ENCODE results near the gene GNB3.

DNA sequence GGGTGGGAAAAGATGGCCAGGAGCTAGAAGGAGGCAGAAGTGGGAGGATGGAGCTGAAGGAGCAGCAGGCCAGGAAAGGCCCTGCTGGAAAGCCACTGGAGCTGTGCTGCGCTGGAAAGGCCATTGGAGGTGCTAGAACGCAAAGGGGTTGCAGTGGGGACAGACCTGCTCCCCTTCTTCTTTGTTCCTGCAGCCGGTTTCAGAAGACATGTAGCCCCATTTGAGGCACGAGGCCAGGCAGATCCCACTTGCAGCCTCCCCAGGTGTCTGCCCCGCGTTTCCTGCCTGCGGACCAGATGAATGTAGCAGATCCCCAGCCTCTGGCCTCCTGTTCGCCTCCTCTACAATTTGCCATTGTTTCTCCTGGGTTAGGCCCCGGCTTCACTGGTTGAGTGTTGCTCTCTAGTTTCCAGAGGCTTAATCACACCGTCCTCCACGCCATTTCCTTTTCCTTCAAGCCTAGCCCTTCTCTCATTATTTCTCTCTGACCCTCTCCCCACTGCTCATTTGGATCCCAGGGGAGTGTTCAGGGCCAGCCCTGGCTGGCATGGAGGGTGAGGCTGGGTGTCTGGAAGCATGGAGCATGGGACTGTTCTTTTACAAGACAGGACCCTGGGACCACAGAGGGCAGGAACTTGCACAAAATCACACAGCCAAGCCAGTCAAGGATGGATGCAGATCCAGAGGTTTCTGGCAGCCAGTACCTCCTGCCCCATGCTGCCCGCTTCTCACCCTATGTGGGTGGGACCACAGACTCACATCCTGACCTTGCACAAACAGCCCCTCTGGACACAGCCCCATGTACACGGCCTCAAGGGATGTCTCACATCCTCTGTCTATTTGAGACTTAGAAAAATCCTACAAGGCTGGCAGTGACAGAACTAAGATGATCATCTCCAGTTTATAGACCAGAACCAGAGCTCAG lies 21.4 kb upstream of the GNB3 start:
- TF ChIP-seq CTCF (IDR thresholded peaks at IDR 0.05) (no peak), IRF1 (CRISPR knock-in tag; IDR thresholded peaks at IDR 0.05) (no peak), HMGA2 (CRISPR knock-in tag; IDR thresholded peaks at IDR 0.05) (no peak), GRHL2 (CRISPR knock-in tag; IDR thresholded peaks at IDR 0.05; ENCODE audit: insufficient replicate concordance, severe bottlenecking) (no peak), PRRX2 (CRISPR knock-in tag; IDR thresholded peaks at IDR 0.05) (no peak), E2F5 (CRISPR knock-in tag; IDR thresholded peaks at IDR 0.05) (no peak), NFYB (CRISPR knock-in tag; conservative IDR thresholded peaks at IDR 0.05; ENCODE audit: low read depth) (no peak), ZNF423 (CRISPR knock-in tag; IDR thresholded peaks at IDR 0.05) (no peak), SMAD3 (CRISPR knock-in tag; IDR thresholded peaks at IDR 0.05; ENCODE audit: borderline replicate concordance) (no peak)
- TF ChIP-seq, protein P1, sequence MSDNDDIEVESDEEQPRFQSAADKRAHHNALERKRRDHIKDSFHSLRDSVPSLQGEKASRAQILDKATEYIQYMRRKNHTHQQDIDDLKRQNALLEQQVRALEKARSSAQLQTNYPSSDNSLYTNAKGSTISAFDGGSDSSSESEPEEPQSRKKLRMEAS (CRISPR knock-in tag; IDR thresholded peaks at IDR 0.05): no peak
- TF ChIP-seq, protein P2, sequence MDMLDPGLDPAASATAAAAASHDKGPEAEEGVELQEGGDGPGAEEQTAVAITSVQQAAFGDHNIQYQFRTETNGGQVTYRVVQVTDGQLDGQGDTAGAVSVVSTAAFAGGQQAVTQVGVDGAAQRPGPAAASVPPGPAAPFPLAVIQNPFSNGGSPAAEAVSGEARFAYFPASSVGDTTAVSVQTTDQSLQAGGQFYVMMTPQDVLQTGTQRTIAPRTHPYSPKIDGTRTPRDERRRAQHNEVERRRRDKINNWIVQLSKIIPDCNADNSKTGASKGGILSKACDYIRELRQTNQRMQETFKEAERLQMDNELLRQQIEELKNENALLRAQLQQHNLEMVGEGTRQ (CRISPR knock-in tag; IDR thresholded peaks at IDR 0.05): no peak

All from WTC11 (cell line).